Measurements from ENCODE around the gene CRADD. TPM values are rescaled to one million over a fixed set of nuclear protein-coding genes. Genes with fewer than 3 reads are reported as not detected.

The CRADD gene
- 10 to 100 TPM; 11.8 to 49.5 (median 31.4) TPM for total RNA-seq

- Histone ChIP-seq H3K27me3 (no peaks in the 10 kb centered on the region), H3K4me3 (peak within 1 kb of the TSS; percentile 69 to 96), H3K9me3 (no peaks in the 10 kb centered on the region), H3K4me1 (peaks cover 5 to 42% (median 6%) of the 10 kb centered on the region in 3 donors), H3K36me3 (peaks cover 0 to 13% of the 10 kb centered on the region in 2 donors), H3K27ac (peak within 1 kb of the TSS; percentile 91 to 98 (median 96))
- TF ChIP-seq EP300 (IDR thresholded peaks at IDR 0.05): no peak
- TF ChIP-seq POLR2AphosphoS5 (IDR thresholded peaks at IDR 0.05): peak; percentile 90
- TF ChIP-seq POLR2A (IDR thresholded peaks at IDR 0.05): peak; percentile 48 to 77
- TF ChIP-seq CTCF (IDR thresholded peaks at IDR 0.05): peak in 1 of 4 experiments; percentile 6
- peak; percentile 97 for ATAC-seq
- 0 to 1% methylated on average over 28 to 33 of the region's 41 CpGs for WGBS, 2 donors (ENCODE audit: low coverage in 1 of 2)
Measured at GRCh38 chr12:93677195-93678064, at the start of gene CRADD. Gene CRADD, plus strand, starts transcription at chr12:93677375.

- no peaks in the 10 kb centered on the region for H3K4me1 ChIP-seq
- no CpG with 5 or more reads among the region's 1 CpG for WGBS, 2 donors (ENCODE audit: low coverage in 1 of 2)
- H3K36me3 ChIP-seq: no peaks in the 10 kb centered on the region
- H3K9me3 ChIP-seq: peaks cover 0 to 6% (median 0%) of the 10 kb centered on the region in 3 donors
- H3K27me3 ChIP-seq: no peaks in the 10 kb centered on the region
- no peak overlapping the region for H3K27ac ChIP-seq
- TF ChIP-seq POLR2AphosphoS5 (IDR thresholded peaks at IDR 0.05) (no peak), CTCF (IDR thresholded peaks at IDR 0.05) (no peak), EP300 (IDR thresholded peaks at IDR 0.05) (no peak), POLR2A (IDR thresholded peaks at IDR 0.05) (no peak)
- H3K4me3 ChIP-seq: no peak overlapping the region
- no peak for ATAC-seq
Measured at GRCh38 chr12:93632383-93632782, 44.8 kb upstream of the CRADD start.

GRCh38 chr12:93634416-93634815 lies 42.8 kb upstream of the CRADD start:
- Histone ChIP-seq H3K9me3 (peaks cover 0 to 6% (median 0%) of the 10 kb centered on the region in 3 donors), H3K27me3 (no peaks in the 10 kb centered on the region), H3K36me3 (no peaks in the 10 kb centered on the region), H3K4me3 (no peak overlapping the region), H3K27ac (no peak overlapping the region), H3K4me1 (no peaks in the 10 kb centered on the region)
- 76 to 100% methylated on average over 3 of the region's 3 CpGs for WGBS, 2 donors (ENCODE audit: low coverage in 1 of 2)
- TF ChIP-seq CTCF (IDR thresholded peaks at IDR 0.05) (no peak), EP300 (IDR thresholded peaks at IDR 0.05) (no peak), POLR2A (IDR thresholded peaks at IDR 0.05) (no peak), POLR2AphosphoS5 (IDR thresholded peaks at IDR 0.05) (no peak)
- no peak for ATAC-seq

GRCh38 chr12:93636708-93637107 lies 40.5 kb upstream of the CRADD start:
- Histone ChIP-seq H3K9me3 (peaks cover 0 to 6% (median 0%) of the 10 kb centered on the region in 3 donors), H3K36me3 (no peaks in the 10 kb centered on the region), H3K27ac (no peak overlapping the region), H3K27me3 (no peaks in the 10 kb centered on the region), H3K4me1 (no peaks in the 10 kb centered on the region), H3K4me3 (no peak overlapping the region)
- 79 to 100% methylated on average over 2 of the region's 2 CpGs for WGBS, 2 donors (ENCODE audit: low coverage in 1 of 2)
- TF ChIP-seq POLR2AphosphoS5 (IDR thresholded peaks at IDR 0.05) (no peak), CTCF (IDR thresholded peaks at IDR 0.05) (no peak), EP300 (IDR thresholded peaks at IDR 0.05) (no peak), POLR2A (IDR thresholded peaks at IDR 0.05) (no peak)
- no peak for ATAC-seq

GRCh38 chr12:93638095-93638494 lies 39.1 kb upstream of the CRADD start:
- TF ChIP-seq POLR2AphosphoS5 (IDR thresholded peaks at IDR 0.05) (no peak), CTCF (IDR thresholded peaks at IDR 0.05) (no peak), POLR2A (IDR thresholded peaks at IDR 0.05) (no peak), EP300 (IDR thresholded peaks at IDR 0.05) (no peak)
- no peaks in the 10 kb centered on the region for H3K4me1 ChIP-seq
- no peak for ATAC-seq
- H3K4me3 ChIP-seq: no peak overlapping the region
- no peaks in the 10 kb centered on the region for H3K9me3 ChIP-seq
- 46 to 75% methylated on average over 2 of the region's 2 CpGs for WGBS, 2 donors (ENCODE audit: low coverage in 1 of 2)
- H3K27me3 ChIP-seq: no peaks in the 10 kb centered on the region
- no peaks in the 10 kb centered on the region for H3K36me3 ChIP-seq
- no peak overlapping the region for H3K27ac ChIP-seq
